ENCODE measurements around the gene SLAMF7. TPM values are rescaled to one million over a fixed set of nuclear protein-coding genes. Genes with fewer than 3 reads are reported as not detected.

The SLAMF7 gene
- total and polyA plus RNA-seq, 11 donors = 0.21 to 28.0 (median 0.34) TPM; not detected in 4

GRCh38 chr1:160740133-160740688 is 1.2 kb downstream of the SLAMF7 start:
- H3K4me3 ChIP-seq = peak overlapping the region in 1 of 12 donors; percentile 50
- no peak for ATAC-seq
- peaks cover 0 to 3% (median 0%) of the 10 kb centered on the region in 9 donors for H3K27me3 ChIP-seq
- 71 to 87% (median 83%) methylated on average over 5 of the region's 5 CpGs for WGBS, 4 donors
- peaks cover 0 to 47% (median 0%) of the 10 kb centered on the region in 12 donors for H3K4me1 ChIP-seq
- TF ChIP-seq POLR2A (IDR thresholded peaks at IDR 0.05) = no peak
- peak overlapping the region in 1 of 12 donors; percentile 70 for H3K27ac ChIP-seq
- intact Hi-C loops (cut with DNase I) = no loop called here
- H3K36me3 ChIP-seq = no peaks in the 10 kb centered on the region
- peaks cover 0 to 22% (median 4%) of the 10 kb centered on the region in 12 donors for H3K9me3 ChIP-seq
- no peak for DNase-seq

GRCh38 chr1:160741092-160741501 is 2.0 kb downstream of the SLAMF7 start:
- TF ChIP-seq CTCF (IDR thresholded peaks at IDR 0.05) (no peak), POLR2A (IDR thresholded peaks at IDR 0.05) (no peak)
- peak overlapping the region in 1 of 12 donors; percentile 70 for H3K27ac ChIP-seq
- H3K36me3 ChIP-seq = no peaks in the 10 kb centered on the region
- H3K4me3 ChIP-seq = peak overlapping the region in 1 of 12 donors; percentile 50
- peaks cover 0 to 3% (median 0%) of the 10 kb centered on the region in 9 donors for H3K27me3 ChIP-seq
- ATAC-seq (no peak), DNase-seq (no peak)
- 75 to 89% (median 85%) methylated on average over 4 of the region's 4 CpGs for WGBS, 4 donors
- intact Hi-C loops (cut with DNase I) = no loop called here
- H3K9me3 ChIP-seq = peaks cover 0 to 19% (median 4%) of the 10 kb centered on the region in 12 donors
- H3K4me1 ChIP-seq = peaks cover 0 to 53% (median 0%) of the 10 kb centered on the region in 12 donors

GRCh38 chr1:160741612-160742348 is 2.7 kb downstream of the SLAMF7 start:
- TF ChIP-seq POLR2A (IDR thresholded peaks at IDR 0.05) (no peak), CTCF (IDR thresholded peaks at IDR 0.05) (no peak)

GRCh38 chr1:160742428-160743127 is 3.5 kb downstream of the SLAMF7 start:
- no peak for TF ChIP-seq CTCF (IDR thresholded peaks at IDR 0.05)
- no peak for TF ChIP-seq POLR2A (IDR thresholded peaks at IDR 0.05)
- WGBS, 4 donors = 85 to 95% (median 87%) methylated on average over 8 of the region's 8 CpGs
- ATAC-seq (no peak), DNase-seq (no peak)
- peak overlapping the region in 1 of 12 donors; percentile 70 for H3K27ac ChIP-seq
- no peaks in the 10 kb centered on the region for H3K36me3 ChIP-seq
- H3K27me3 ChIP-seq = peaks cover 0 to 3% (median 0%) of the 10 kb centered on the region in 9 donors
- H3K9me3 ChIP-seq = peaks cover 0 to 4% (median 0%) of the 10 kb centered on the region in 12 donors
- intact Hi-C loops (cut with DNase I) = no loop called here
- H3K4me1 ChIP-seq = peaks cover 0 to 53% (median 0%) of the 10 kb centered on the region in 12 donors
- peak overlapping the region in 1 of 12 donors; percentile 50 for H3K4me3 ChIP-seq

More at GRCh38 chr1:160741612-160742348, 2.7 kb downstream of the SLAMF7 start:
- ATAC-seq (no peak), DNase-seq (no peak)
- peaks cover 0 to 53% (median 0%) of the 10 kb centered on the region in 12 donors for H3K4me1 ChIP-seq
- peak overlapping the region in 1 of 12 donors; percentile 70 for H3K27ac ChIP-seq
- peaks cover 0 to 3% (median 0%) of the 10 kb centered on the region in 9 donors for H3K27me3 ChIP-seq
- H3K4me3 ChIP-seq = peak overlapping the region in 1 of 12 donors; percentile 50
- H3K36me3 ChIP-seq = no peaks in the 10 kb centered on the region
- intact Hi-C loops (cut with DNase I) = no loop called here
- peaks cover 0 to 12% (median 3%) of the 10 kb centered on the region in 12 donors for H3K9me3 ChIP-seq
- WGBS, 4 donors = 46 to 71% (median 66%) methylated on average over 5 of the region's 5 CpGs

Measured in heart left ventricle (tissue), 16 donors.